ENCODE data around the gene TMEM63A. TPM values are rescaled to one million over a fixed set of nuclear protein-coding genes. Genes with fewer than 3 reads are reported as not detected.

TMEM63A gene
- total and polyA plus RNA-seq, 2 donors (not counting 1 experiment from before 2014, with no cell fraction given): 14.5 to 24.1 TPM

GRCh38 chr1:225855503-225856300 lies 26.5 kb downstream of the TMEM63A start:
- no peaks in the 10 kb centered on the region for H3K4me1 ChIP-seq (ENCODE audit: control insufficient read depth, extremely low read depth, insufficient read depth, low read length)
- H3K27me3 ChIP-seq (ENCODE audit: control insufficient read depth, insufficient read depth, low read length): no peaks in the 10 kb centered on the region
- DNase-seq (ENCODE audit: low read depth in 2 of 2): no peak
- no peak overlapping the region for H3K27ac ChIP-seq (ENCODE audit: insufficient read depth, low read length)
- H3K79me2 ChIP-seq (ENCODE audit: control insufficient read depth, insufficient read depth, low read length): no peaks in the 10 kb centered on the region
- H3K9ac ChIP-seq (ENCODE audit: insufficient read depth, low read length): no peak overlapping the region
- H4K20me1 ChIP-seq (ENCODE audit: control insufficient read depth, extremely low read depth, insufficient read depth, low read length): no peaks in the 10 kb centered on the region
- H3K4me2 ChIP-seq (ENCODE audit: extremely low read depth, insufficient read depth, low read length): no peak overlapping the region
- H2AFZ ChIP-seq (ENCODE audit: low read length): no peak overlapping the region
- H3K36me3 ChIP-seq (ENCODE audit: control insufficient read depth, insufficient read depth, low read length): peaks cover 8% of the 10 kb centered on the region
- TF ChIP-seq EZH2 (IDR thresholded peaks at IDR 0.05; ENCODE audit: low read length, missing control alignments): no peak
- TF ChIP-seq CTCF (conservative IDR thresholded peaks at IDR 0.05 in 1 of 2, IDR thresholded peaks at IDR 0.05 in 1 of 2; ENCODE audit: low read depth in 1 of 2, low read length in 2 of 2): no peak
- no peaks in the 10 kb centered on the region for H3K9me3 ChIP-seq (ENCODE audit: control insufficient read depth, insufficient read depth, low read depth, low read length)
- no peak overlapping the region for H3K4me3 ChIP-seq (replicated peaks in 1 of 4; ENCODE audit: control extremely low read depth in 1 of 4, insufficient read depth in 1 of 4, low read depth in 3 of 4, low read length in 4 of 4)

- Histone ChIP-seq H3K27ac (ENCODE audit: insufficient read depth, low read length) (no peak overlapping the region), H3K4me3 (replicated peaks in 1 of 4; ENCODE audit: control extremely low read depth in 1 of 4, insufficient read depth in 1 of 4, low read depth in 3 of 4, low read length in 4 of 4) (no peak overlapping the region), H3K9ac (ENCODE audit: insufficient read depth, low read length) (no peak overlapping the region), H3K4me2 (ENCODE audit: extremely low read depth, insufficient read depth, low read length) (no peak overlapping the region), H3K79me2 (ENCODE audit: control insufficient read depth, insufficient read depth, low read length) (no peaks in the 10 kb centered on the region), H3K4me1 (ENCODE audit: control insufficient read depth, extremely low read depth, insufficient read depth, low read length) (no peaks in the 10 kb centered on the region), H4K20me1 (ENCODE audit: control insufficient read depth, extremely low read depth, insufficient read depth, low read length) (no peaks in the 10 kb centered on the region), H3K27me3 (ENCODE audit: control insufficient read depth, insufficient read depth, low read length) (no peaks in the 10 kb centered on the region), H3K36me3 (ENCODE audit: control insufficient read depth, insufficient read depth, low read length) (peaks cover 8% of the 10 kb centered on the region), H3K9me3 (ENCODE audit: control insufficient read depth, insufficient read depth, low read depth, low read length) (no peaks in the 10 kb centered on the region), H2AFZ (ENCODE audit: low read length) (no peak overlapping the region)
- no peak for DNase-seq (ENCODE audit: low read depth in 2 of 2)
- TF ChIP-seq CTCF (conservative IDR thresholded peaks at IDR 0.05 in 1 of 2, IDR thresholded peaks at IDR 0.05 in 1 of 2; ENCODE audit: low read depth in 1 of 2, low read length in 2 of 2) (no peak), EZH2 (IDR thresholded peaks at IDR 0.05; ENCODE audit: low read length, missing control alignments) (no peak)
Observed at GRCh38 chr1:225853441-225853840, 28.7 kb downstream of the TMEM63A start.

GRCh38 chr1:225852413-225853124 lies 29.6 kb downstream of the TMEM63A start:
- no peaks in the 10 kb centered on the region for H3K27me3 ChIP-seq (ENCODE audit: control insufficient read depth, insufficient read depth, low read length)
- no peak overlapping the region for H3K4me3 ChIP-seq (replicated peaks in 1 of 4; ENCODE audit: control extremely low read depth in 1 of 4, insufficient read depth in 1 of 4, low read depth in 3 of 4, low read length in 4 of 4)
- H4K20me1 ChIP-seq (ENCODE audit: control insufficient read depth, extremely low read depth, insufficient read depth, low read length): no peaks in the 10 kb centered on the region
- TF ChIP-seq CTCF (conservative IDR thresholded peaks at IDR 0.05 in 1 of 2, IDR thresholded peaks at IDR 0.05 in 1 of 2; ENCODE audit: low read depth in 1 of 2, low read length in 2 of 2) (no peak), EZH2 (IDR thresholded peaks at IDR 0.05; ENCODE audit: low read length, missing control alignments) (no peak)
- H3K9me3 ChIP-seq (ENCODE audit: control insufficient read depth, insufficient read depth, low read depth, low read length): no peaks in the 10 kb centered on the region
- no peaks in the 10 kb centered on the region for H3K4me1 ChIP-seq (ENCODE audit: control insufficient read depth, extremely low read depth, insufficient read depth, low read length)
- no peak overlapping the region for H3K9ac ChIP-seq (ENCODE audit: insufficient read depth, low read length)
- H2AFZ ChIP-seq (ENCODE audit: low read length): no peak overlapping the region
- H3K36me3 ChIP-seq (ENCODE audit: control insufficient read depth, insufficient read depth, low read length): peaks cover 8% of the 10 kb centered on the region
- H3K79me2 ChIP-seq (ENCODE audit: control insufficient read depth, insufficient read depth, low read length): no peaks in the 10 kb centered on the region
- no peak for DNase-seq (ENCODE audit: low read depth in 2 of 2)
- H3K4me2 ChIP-seq (ENCODE audit: extremely low read depth, insufficient read depth, low read length): no peak overlapping the region
- no peak overlapping the region for H3K27ac ChIP-seq (ENCODE audit: insufficient read depth, low read length)

Data from fibroblast of lung (primary cell).